MM.1S (cell line): ENCODE measurements around the gene PIGS.

ENCODE experiments used
- DNase-seq: peaks from one replicate; pipeline ENCODE4 v3.0.0-alpha.2; 2015
- H2AFZ ChIP-seq: fragments of 300-600 bp; sonication (generic); 2 replicates; pipeline ENCODE4 v1.6.0; 2016; ENCODE audit warnings: antibody characterized with exemption, low read length
- H3F3A ChIP-seq: fragments of 300-600 bp; sonication (generic); 2 replicates; pipeline ENCODE4 v1.6.1; 2016; ENCODE audit warnings: mild to moderate bottlenecking, antibody characterized with exemption, low read length, moderate library complexity, mixed read lengths; ENCODE audit not compliant: insufficient read depth
- H3K27ac ChIP-seq: fragments of 300-600 bp; sonication (generic); 2 replicates; pipeline ENCODE4 v1.5.1; 2016; ENCODE audit warnings: mild to moderate bottlenecking, low read length
- H3K27me3 ChIP-seq: fragments of 300-600 bp; sonication (generic); replicated peaks from 2 replicates; pipeline ENCODE4 v1.6.0; 2016; ENCODE audit warnings: low read length; ENCODE audit not compliant: insufficient read depth
- H3K36me3 ChIP-seq: fragments of 300-600 bp; sonication (generic); replicated peaks from 2 replicates; pipeline ENCODE4 v1.6.1; 2016; ENCODE audit warnings: mild to moderate bottlenecking, low read length, mixed read lengths; ENCODE audit not compliant: insufficient read depth
- H3K4me1 ChIP-seq: fragments of 300-600 bp; sonication (generic); 2 replicates; pipeline ENCODE4 v1.6.1; 2016; ENCODE audit warnings: low read length, mixed read lengths
- H3K4me2 ChIP-seq: fragments of 300-600 bp; sonication (generic); 2 replicates; pipeline ENCODE4 v1.6.0; 2016; ENCODE audit warnings: low read depth, low read length
- H3K4me3 ChIP-seq: fragments of 300-600 bp; sonication (generic); 2 replicates; pipeline ENCODE4 v1.5.1; 2016; ENCODE audit warnings: low read length, mixed read lengths
- H3K79me2 ChIP-seq: fragments of 300-600 bp; sonication (generic); 2 replicates; pipeline ENCODE4 v1.6.1; 2016; ENCODE audit warnings: mixed run types, low read length, mixed read lengths
- H3K9ac ChIP-seq: fragments of 300-600 bp; sonication (generic); 2 replicates; pipeline ENCODE4 v1.6.1; 2016; ENCODE audit warnings: low read length, mixed read lengths
- H3K9me2 ChIP-seq: fragments of 300-600 bp; sonication (generic); replicated peaks from 2 replicates; pipeline ENCODE4 v1.6.1; 2016; ENCODE audit warnings: mild to moderate bottlenecking, low read length, mixed read lengths; ENCODE audit not compliant: insufficient read depth
- H3K9me3 ChIP-seq: fragments of 300-600 bp; sonication (generic); replicated peaks from 2 replicates; pipeline ENCODE4 v1.6.1; 2016; ENCODE audit warnings: mild to moderate bottlenecking, low read length, mixed read lengths; ENCODE audit not compliant: insufficient read depth
- H4K20me1 ChIP-seq: fragments of 300-600 bp; sonication (generic); 2 replicates; pipeline ENCODE4 v1.6.1; 2016; ENCODE audit warnings: mild to moderate bottlenecking, low read length, moderate library complexity, mixed read lengths; ENCODE audit not compliant: insufficient read depth
- CTCF ChIP-seq: fragments of 300-600 bp; sonication (generic); IDR thresholded peaks from 2 replicates; pipeline ENCODE4 v1.5.1; 2016; ENCODE audit warnings: antibody characterized with exemption, low read length, mixed read lengths
- EZH2 ChIP-seq: fragments of 300-600 bp; sonication (generic); optimal IDR thresholded peaks from 2 replicates; pipeline ENCODE3; 2017; ENCODE audit warnings: low read depth, mild to moderate bottlenecking, antibody characterized with exemption, low read length, mixed read lengths
- EZH2phosphoT487 ChIP-seq: fragments of 300-600 bp; sonication (generic); IDR thresholded peaks from 2 replicates; pipeline ENCODE4 v1.6.1; 2018; ENCODE audit warnings: antibody characterized with exemption, low read length

PIGS gene

GRCh38 chr17:28533091-28533807 is 38.1 kb downstream of the PIGS start:
- no peaks in the 10 kb centered on the region for H3K36me3 ChIP-seq
- TF ChIP-seq CTCF (no peak), EZH2phosphoT487 (no peak), EZH2 (no peak)
- 0 out of 2 replicates have a peak, but pooled peaks cover 5% of the 10 kb centered on the region for H3F3A ChIP-seq
- no peak for DNase-seq
- no peaks in the 10 kb centered on the region for H3K79me2 ChIP-seq
- no peaks in the 10 kb centered on the region for H4K20me1 ChIP-seq
- H3K27me3 ChIP-seq: peaks cover 99% of the 10 kb centered on the region
- no peak overlapping the region for H3K4me3 ChIP-seq
- no peak overlapping the region for H3K9ac ChIP-seq
- H3K4me2 ChIP-seq: no peak overlapping the region
- H3K9me3 ChIP-seq: no peaks in the 10 kb centered on the region
- H3K9me2 ChIP-seq: no peaks in the 10 kb centered on the region
- H3K4me1 ChIP-seq: peaks cover 11% of the 10 kb centered on the region
- H3K27ac ChIP-seq: no peak overlapping the region
- H2AFZ ChIP-seq: no peak overlapping the region

DNA sequence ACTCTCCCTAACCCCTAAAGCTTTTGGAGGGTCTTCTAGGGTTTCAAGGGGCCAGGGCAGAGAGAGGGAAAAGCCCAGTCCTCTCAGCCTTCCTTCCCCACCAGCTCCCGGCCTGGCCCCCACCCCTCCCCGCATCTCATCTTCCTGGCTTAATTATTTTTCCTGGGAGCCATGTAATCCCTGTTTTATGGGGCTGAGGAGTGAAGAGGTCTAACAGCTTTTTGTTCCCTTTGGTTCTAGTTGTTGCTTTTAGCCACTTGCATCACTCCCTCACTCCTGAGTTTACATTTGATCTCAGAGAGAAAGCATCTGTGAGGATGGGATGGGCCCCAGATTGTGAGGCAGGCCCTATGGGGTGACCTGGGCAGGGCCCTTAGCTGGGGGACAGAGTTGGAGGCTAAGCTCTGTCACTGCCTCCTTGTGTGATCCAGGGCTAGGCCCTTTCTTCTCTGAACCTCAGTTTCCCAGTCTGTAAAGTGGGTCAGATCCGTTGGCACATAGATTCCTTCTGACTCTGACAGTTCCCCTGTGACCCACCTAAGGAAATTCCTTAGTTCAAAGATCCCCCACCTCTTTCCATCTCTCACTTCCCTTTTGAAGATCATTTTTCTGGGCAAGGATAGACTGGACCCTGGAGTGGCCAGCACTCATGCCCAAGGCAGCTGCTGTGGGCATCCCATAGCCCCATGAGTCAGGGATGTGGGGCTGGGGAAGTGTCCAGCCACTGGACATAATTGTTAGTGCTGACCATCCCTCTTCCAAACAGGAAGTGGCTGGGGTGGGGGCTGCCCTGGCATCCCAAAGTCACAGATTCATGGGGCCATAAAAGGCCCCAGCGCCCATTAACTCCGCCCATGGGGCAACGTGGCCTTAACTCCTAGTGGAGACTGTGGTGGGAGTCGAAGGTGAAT is 39.0 kb downstream of the PIGS start:
- TF ChIP-seq CTCF (no peak), EZH2phosphoT487 (no peak), EZH2 (no peak)
- Histone ChIP-seq H2AFZ (no peak overlapping the region), H3K9ac (no peak overlapping the region), H3F3A (no peaks in the 10 kb centered on the region), H3K9me2 (no peaks in the 10 kb centered on the region), H3K4me2 (no peak overlapping the region), H3K4me1 (peaks cover 1% of the 10 kb centered on the region; the same call in 1 of the 2 replicates), H3K79me2 (no peaks in the 10 kb centered on the region), H3K9me3 (no peaks in the 10 kb centered on the region), H3K4me3 (no peak overlapping the region), H3K27me3 (peaks cover 97% of the 10 kb centered on the region), H3K27ac (no peak overlapping the region), H3K36me3 (no peaks in the 10 kb centered on the region), H4K20me1 (no peaks in the 10 kb centered on the region)
- no peak for DNase-seq

DNA sequence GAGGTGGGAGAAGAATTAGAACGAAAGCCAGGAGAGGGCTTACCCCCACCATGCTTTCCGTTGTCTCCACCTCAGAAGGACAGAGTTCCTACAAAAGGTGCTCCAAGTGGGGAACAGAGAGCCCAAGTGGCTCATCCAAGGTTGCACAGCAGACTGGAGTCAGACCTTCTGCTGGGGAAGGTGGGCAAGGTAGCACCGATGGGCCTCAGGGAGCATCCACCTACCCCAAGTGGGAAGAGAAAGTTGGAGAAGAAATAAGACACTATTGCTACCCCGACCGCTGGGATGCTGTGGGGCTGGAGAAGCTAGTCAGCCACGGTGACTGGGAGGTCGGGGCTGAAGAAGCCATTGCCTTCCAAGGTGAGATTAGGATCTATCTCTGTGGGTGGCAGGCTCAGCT is 40.4 kb downstream of the PIGS start:
- TF ChIP-seq EZH2: no peak
- no peak for TF ChIP-seq EZH2phosphoT487
- TF ChIP-seq CTCF: no peak
- H3K36me3 ChIP-seq: no peaks in the 10 kb centered on the region
- no peaks in the 10 kb centered on the region for H3K4me1 ChIP-seq
- no peak overlapping the region for H3K9ac ChIP-seq
- H3K27me3 ChIP-seq: peaks cover 96% of the 10 kb centered on the region
- H3K4me2 ChIP-seq: no peak overlapping the region
- H3K4me3 ChIP-seq: no peak overlapping the region
- DNase-seq: no peak
- no peaks in the 10 kb centered on the region for H4K20me1 ChIP-seq
- H3K9me3 ChIP-seq: no peaks in the 10 kb centered on the region
- H3K27ac ChIP-seq: no peak overlapping the region
- H2AFZ ChIP-seq: no peak overlapping the region
- no peaks in the 10 kb centered on the region for H3K79me2 ChIP-seq
- no peaks in the 10 kb centered on the region for H3F3A ChIP-seq
- no peaks in the 10 kb centered on the region for H3K9me2 ChIP-seq
